NAMALWA (cell line): ENCODE results near the gene ATM.
"Not testable (repeated sequence)": the region's sequence is repeated elsewhere in the genome, so short reads cannot be mapped to it uniquely, and the experiment has no call there.

ENCODE experiments used
- DNase-seq: peaks from one replicate; pipeline ENCODE4 v3.0.0-alpha.2; 2015; ENCODE audit warnings: low spot score

The ATM gene

DNA sequence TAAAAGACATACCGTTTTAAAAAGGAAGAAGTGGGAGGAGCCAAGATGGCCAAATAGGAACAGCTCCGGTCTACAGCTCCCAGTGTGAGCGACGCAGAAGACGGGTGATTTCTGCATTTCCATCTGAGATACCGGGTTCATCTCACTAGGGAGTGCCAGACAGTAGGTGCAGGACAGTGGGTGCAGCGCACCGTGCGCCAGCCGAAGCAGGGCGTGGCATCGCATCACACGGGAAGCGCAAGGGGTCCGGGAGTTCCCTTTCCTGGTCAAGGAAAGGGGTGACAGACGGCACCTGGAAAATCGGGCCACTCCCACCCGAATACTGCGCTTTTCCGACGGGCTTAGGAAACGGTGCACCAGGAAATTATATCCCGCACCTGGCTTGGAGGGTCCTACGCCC is 150.6 kb downstream of the ATM start:
- not testable (repeated sequence) for DNase-seq

DNA sequence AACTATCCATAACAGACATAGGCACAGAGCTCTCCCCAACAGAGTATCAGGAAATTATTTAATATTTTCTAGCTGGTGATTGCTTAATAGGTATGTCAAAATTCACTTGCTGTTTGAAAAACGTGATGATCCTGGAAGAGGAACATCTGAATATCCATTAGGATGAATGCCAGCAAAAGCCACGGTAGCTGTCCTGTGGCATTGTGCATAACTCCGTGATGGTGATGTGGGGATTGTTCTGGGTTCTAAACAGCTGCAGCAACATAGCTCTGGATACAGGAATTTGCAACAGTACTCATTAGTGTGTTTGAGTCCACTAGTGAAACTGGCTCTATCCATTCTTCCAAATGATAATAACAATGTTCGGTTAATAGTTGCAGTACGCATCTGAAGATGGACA is 165.7 kb downstream of the ATM start:
- no peak for DNase-seq

DNA sequence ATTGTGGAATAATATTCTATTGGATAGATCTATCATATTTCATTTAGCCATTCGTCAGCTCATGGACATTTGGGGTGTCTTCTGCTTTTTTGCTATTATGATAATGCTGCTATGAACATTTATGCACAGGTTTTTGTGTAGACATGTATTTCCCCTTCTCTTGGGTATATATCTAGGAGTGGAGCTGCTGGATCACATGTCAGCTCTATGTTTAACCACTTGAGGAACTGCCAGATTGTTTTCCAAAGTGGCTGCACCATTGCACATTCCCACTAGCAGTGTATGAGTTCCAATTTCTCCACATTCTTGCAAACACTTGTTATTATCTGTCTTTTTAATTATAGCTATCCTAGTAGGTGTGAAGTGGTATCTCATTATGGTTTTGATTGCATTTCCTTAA is 169.5 kb downstream of the ATM start:
- no peak for DNase-seq

DNA sequence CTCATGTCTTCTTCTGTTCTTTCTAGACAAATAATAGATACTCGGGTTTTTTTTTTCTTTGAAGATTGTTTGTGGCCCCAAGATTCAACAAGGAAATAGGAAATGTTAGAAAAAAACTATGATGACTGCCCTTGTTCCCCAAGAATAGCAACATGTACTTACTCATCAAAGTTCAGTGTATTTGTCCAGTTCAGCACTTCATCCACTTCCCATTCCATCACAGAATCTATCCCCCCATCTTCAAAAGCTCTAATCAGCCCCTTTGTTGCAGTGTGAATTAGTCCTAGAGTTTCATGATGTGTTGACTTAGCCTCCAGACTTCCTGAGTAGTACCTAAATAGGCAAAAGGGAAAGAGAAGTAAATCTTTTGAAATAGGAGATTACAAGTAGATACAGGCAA is 170.2 kb downstream of the ATM start:
- DNase-seq: no peak

DNA sequence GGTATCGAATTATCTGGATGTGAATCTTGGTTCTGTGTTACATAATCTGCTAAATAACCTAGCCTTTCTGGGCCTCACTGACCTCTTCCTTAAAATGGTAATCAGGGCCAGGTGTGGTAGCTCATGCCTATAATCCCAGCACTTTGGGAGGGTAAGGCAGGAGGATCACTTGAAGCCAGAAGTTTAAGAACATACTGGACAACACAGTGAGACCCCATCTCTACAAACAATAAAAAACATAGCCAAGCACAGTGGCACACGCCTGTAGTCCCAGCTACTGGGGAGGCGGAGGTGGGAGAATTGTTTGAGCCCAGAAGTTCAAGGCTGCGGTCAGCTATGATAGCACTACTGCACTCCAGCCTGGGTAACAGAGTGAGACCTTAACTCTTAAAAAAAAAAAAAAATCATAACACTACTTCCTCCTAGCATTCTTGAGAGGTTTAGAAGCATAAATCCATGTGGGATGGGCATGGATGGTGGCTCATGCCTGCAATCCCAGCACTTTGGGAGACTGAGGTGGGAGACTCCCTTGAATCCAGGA is 171.9 kb downstream of the ATM start:
- DNase-seq: no peak

DNA sequence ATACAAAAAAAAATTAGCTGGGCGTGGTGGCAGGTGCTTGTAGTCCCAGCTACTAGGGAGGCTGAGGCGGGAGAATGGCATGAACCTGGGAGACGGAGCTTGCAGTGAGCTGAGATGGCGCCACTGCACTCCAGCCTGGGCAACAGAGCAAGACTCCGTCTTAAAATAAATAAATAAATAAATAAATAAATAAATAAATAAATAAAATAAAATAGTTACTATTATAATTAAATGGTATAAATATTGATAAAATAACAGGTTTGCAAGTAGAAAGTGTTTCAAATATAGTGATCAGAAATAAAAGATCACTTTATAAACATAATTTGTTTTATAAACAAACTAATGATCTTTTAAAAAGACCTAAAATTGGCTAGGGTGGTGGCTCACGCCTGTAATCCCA is 173.8 kb downstream of the ATM start:
- not testable (repeated sequence) for DNase-seq

DNA sequence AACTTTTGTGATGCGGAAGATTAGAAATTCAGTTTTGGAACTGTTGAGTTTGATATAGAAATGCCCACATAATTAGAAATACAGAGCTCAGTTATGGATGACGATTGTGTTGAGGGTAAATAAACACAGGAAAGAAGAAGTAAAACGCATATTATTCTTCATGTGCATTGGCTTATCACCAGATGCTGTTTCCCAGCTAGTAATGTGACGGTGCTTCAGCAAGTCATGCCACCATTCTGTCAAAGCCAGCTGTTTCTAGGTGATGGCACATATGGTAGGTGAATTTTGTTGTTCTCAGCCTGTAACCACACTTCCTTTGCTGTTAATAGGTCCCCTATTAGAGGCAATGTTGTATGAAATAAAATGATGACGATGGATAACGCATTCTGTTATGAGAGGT is 175.6 kb downstream of the ATM start:
- no peak for DNase-seq

DNA sequence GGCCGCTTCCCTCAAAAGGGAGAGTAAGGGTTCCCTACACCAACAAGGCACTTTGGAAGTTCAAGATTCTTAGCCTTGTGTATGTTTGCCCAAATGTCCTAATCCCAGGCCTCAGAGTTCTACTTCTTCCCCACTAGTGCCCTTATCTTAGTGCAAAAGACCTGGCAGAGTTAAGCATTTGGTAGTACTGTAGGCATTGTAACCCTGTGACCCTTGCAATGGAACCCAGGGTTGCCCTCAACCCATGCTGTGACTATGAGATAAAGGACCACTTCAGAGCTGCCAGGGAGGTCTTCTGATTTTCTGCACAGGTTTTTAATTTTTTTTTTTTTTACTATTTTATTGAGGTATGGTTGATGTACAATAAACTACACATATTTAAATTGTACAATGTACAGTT is 179.4 kb downstream of the ATM start:
- no peak for DNase-seq

DNA sequence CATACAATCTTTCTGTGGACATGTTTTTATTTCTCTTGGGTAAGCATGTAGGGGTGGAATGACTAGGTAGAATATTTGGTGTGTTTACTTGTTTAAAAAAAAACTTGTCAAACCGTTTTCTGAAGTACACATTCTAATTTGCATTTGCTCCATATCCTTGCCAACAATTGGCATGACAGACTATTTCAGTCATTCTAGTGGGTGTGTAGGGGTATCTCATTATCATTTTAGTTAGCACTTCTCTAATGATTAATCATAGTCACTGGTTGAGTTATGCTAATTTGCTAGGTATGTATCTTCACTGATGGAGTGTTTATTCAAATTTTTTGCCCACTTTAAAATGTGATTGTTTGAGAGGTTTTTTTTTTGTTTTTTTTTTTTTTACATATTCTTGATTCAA is 180.2 kb downstream of the ATM start:
- no peak for DNase-seq

DNA sequence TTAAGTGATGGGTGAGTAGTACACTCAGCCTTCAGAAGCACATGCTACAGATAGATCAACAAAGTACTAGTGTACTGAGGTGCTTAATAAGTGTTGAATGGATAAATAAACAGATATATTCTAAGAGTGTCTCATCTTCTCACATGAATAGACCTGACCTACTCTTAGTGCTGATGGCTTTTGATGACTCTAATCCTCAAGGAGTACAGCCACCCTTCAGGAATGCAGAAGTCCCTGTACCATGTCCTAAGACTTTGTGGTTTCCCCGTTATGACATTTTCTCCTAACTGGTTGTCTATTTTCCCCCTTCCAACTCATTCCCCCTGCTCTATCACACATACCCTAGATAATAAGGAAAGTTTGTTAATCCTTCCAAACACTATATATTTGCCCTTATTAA is 182.8 kb downstream of the ATM start:
- no peak for DNase-seq

DNA sequence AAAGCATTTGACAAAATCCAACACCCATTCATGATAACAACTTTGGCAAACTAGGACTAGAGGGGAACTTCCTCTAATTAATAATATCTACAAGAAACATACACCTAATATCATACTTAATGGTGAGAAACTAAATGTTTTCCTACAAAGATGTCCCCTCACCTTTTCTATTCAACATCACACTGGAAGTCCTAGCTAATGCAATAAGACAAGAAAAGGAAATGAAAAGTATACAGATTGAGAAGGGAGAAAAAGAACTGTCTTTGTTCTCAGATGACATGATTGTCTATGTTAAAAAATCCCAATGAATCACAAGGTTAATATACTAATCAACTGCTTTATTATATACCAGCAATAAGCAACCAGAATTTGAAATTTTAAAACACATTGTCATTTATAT is 192.1 kb downstream of the ATM start:
- no peak for DNase-seq

DNA sequence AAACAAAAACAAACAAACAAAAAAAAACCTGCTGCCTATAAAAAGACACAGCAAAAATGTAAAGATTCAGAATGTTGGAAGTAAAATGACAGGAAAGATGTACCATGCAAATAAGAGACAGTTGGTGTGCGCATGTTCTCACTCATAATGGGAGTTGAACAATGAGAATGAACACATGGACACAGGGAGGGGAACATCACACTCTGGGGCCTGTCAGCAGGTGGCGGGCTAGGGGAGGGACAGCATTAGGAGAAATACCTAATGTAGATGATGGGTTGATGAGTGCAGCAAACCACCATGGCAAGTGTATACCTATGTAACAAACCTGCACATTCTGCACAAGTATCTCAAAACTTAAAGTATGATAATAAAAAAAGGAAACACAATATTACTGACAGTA is 194.7 kb downstream of the ATM start:
- DNase-seq: peak; percentile 48
